Spinal cord (tissue), 10 donors: ENCODE measurements around the gene TUBB4B. TPM values are rescaled to one million over a fixed set of nuclear protein-coding genes. Genes with fewer than 3 reads are reported as not detected.
A peak's percentile ranks its signal among the peaks of the same experiment; 100 is the strongest.

Experiments used
- DNase-seq, 6 donors: peaks; one replicate each; pipeline versions ENCODE4 v3.0.0 to v3.0.0-alpha.2; 2013 to 2015; ENCODE audit warnings: low spot score in 6 of 6, low read depth in 4 of 6
- H3K27ac ChIP-seq: one replicate; pipeline ENCODE4 v1.5.1; 2013; ENCODE audit warnings: low read depth, low read length, control low read depth
- H3K27me3 ChIP-seq: one replicate; pipeline ENCODE4 v1.6.1; 2013; ENCODE audit warnings: low read length; ENCODE audit not compliant: control insufficient read depth, insufficient read depth
- H3K36me3 ChIP-seq: one replicate; pipeline ENCODE4 v1.6.1; 2013; ENCODE audit warnings: low read length; ENCODE audit not compliant: control insufficient read depth, insufficient read depth
- H3K4me1 ChIP-seq: one replicate; pipeline ENCODE4 v1.6.1; 2013; ENCODE audit warnings: low read length; ENCODE audit not compliant: control insufficient read depth, insufficient read depth
- H3K4me3 ChIP-seq: one replicate; pipeline ENCODE4 v1.5.1; 2013; ENCODE audit warnings: low read depth, low read length, control low read depth
- H3K9me3 ChIP-seq: one replicate; pipeline ENCODE4 v1.6.1; 2013; ENCODE audit warnings: low read length; ENCODE audit not compliant: control insufficient read depth, insufficient read depth
- WGBS: methylation state at CpG from one replicate; pipeline ENCODE4 v1.1.5; 2013; ENCODE audit warnings: missing lambda C conversion rate; ENCODE audit not compliant: insufficient coverage; 5-methylcytosine and 5-hydroxymethylcytosine counted together
- polyA plus RNA-seq, 2 donors: library from polyadenylated mRNA; unstranded; fragments of 120-200 nt; gene quantifications; one replicate each; pipeline ENCODE4 v1.2.1, GENCODE V29; 2013; ENCODE audit not compliant: insufficient read length in 2 of 2
- total RNA-seq, 2 donors: library from RNA; depleted of rRNA in 1 of 2; stranded (reverse); fragments of 120-200 nt in 1 of 2; fragments of >200 nt in 1 of 2; gene quantifications; one replicate each; pipeline versions ENCODE4 v1.2.3 to v1.2.4, GENCODE V29; 2013 to 2014
- donor health status: healthy.

The TUBB4B gene
- total and polyA plus RNA-seq, 4 donors = 152 to 441 (median 342) TPM

GRCh38 chr9:137224830-137225694, 16.0 kb upstream of the TUBB4B start, which contains the start of gene CYSRT1:
CYSRT1 (plus strand) TSS chr9:137225174; CDS start chr9:137225622, 448 bp downstream.
- H3K4me3 ChIP-seq = peak within 1 kb of the TSS; percentile 60
- no peak for DNase-seq
- H3K36me3 ChIP-seq = peaks cover 9% of the 10 kb centered on the region
- no peaks in the 10 kb centered on the region for H3K9me3 ChIP-seq
- no peaks in the 10 kb centered on the region for H3K27me3 ChIP-seq
- H3K4me1 ChIP-seq = peaks cover 38% of the 10 kb centered on the region
- H3K27ac ChIP-seq = no peak within 1 kb of the TSS
- 53% methylated on average over 18 of the region's 23 CpGs for WGBS

- H3K9me3 ChIP-seq = no peaks in the 10 kb centered on the region
- no peak for DNase-seq
- 81% methylated on average over 21 of the region's 21 CpGs for WGBS
- H3K4me1 ChIP-seq = peaks cover 35% of the 10 kb centered on the region
- H3K27me3 ChIP-seq = no peaks in the 10 kb centered on the region
- H3K36me3 ChIP-seq = peaks cover 2% of the 10 kb centered on the region
- no peak overlapping the region for H3K4me3 ChIP-seq
- no peak overlapping the region for H3K27ac ChIP-seq
Measured at GRCh38 chr9:137225699-137226331, 15.3 kb upstream of the TUBB4B start.

GRCh38 chr9:137226338-137227053, 14.6 kb upstream of the TUBB4B start:
- Histone ChIP-seq H3K9me3 (no peaks in the 10 kb centered on the region), H3K4me1 (peaks cover 30% of the 10 kb centered on the region), H3K27me3 (no peaks in the 10 kb centered on the region), H3K36me3 (no peaks in the 10 kb centered on the region), H3K27ac (no peak overlapping the region), H3K4me3 (no peak overlapping the region)
- no peak for DNase-seq
- WGBS = 80% methylated on average over 16 of the region's 18 CpGs

GRCh38 chr9:137227054-137227852, 13.8 kb upstream of the TUBB4B start, which contains the start of gene RNF224:
RNF224 (plus strand) TSS chr9:137227502; CDS start chr9:137228336, 834 bp downstream.
- no peak within 1 kb of the TSS for H3K4me3 ChIP-seq
- peaks cover 26% of the 10 kb centered on the region for H3K4me1 ChIP-seq
- no peaks in the 10 kb centered on the region for H3K27me3 ChIP-seq
- H3K27ac ChIP-seq = no peak within 1 kb of the TSS
- peak in 3 of 6 donors; percentile 45 to 87 (median 83) for DNase-seq
- H3K36me3 ChIP-seq = peaks cover 2% of the 10 kb centered on the region
- H3K9me3 ChIP-seq = no peaks in the 10 kb centered on the region
- 46% methylated on average over 25 of the region's 25 CpGs for WGBS

GRCh38 chr9:137227853-137228505, 13.1 kb upstream of the TUBB4B start:
- Histone ChIP-seq H3K27ac (no peak overlapping the region), H3K4me1 (peaks cover 19% of the 10 kb centered on the region), H3K9me3 (no peaks in the 10 kb centered on the region), H3K36me3 (peaks cover 4% of the 10 kb centered on the region), H3K27me3 (no peaks in the 10 kb centered on the region), H3K4me3 (no peak overlapping the region)
- WGBS = 57% methylated on average over 16 of the region's 18 CpGs
- DNase-seq = no peak

GRCh38 chr9:137228506-137228967, 12.6 kb upstream of the TUBB4B start:
- WGBS = 78% methylated on average over 29 of the region's 29 CpGs
- no peak overlapping the region for H3K27ac ChIP-seq
- DNase-seq = no peak
- H3K27me3 ChIP-seq = no peaks in the 10 kb centered on the region
- H3K4me3 ChIP-seq = no peak overlapping the region
- peaks cover 17% of the 10 kb centered on the region for H3K4me1 ChIP-seq
- H3K36me3 ChIP-seq = peaks cover 4% of the 10 kb centered on the region
- no peaks in the 10 kb centered on the region for H3K9me3 ChIP-seq

GRCh38 chr9:137228968-137229896, 11.9 kb upstream of the TUBB4B start:
- no peak for DNase-seq
- H3K9me3 ChIP-seq = no peaks in the 10 kb centered on the region
- H3K4me3 ChIP-seq = no peak overlapping the region
- peaks cover 10% of the 10 kb centered on the region for H3K4me1 ChIP-seq
- no peaks in the 10 kb centered on the region for H3K27me3 ChIP-seq
- H3K36me3 ChIP-seq = peaks cover 4% of the 10 kb centered on the region
- 69% methylated on average over 27 of the region's 27 CpGs for whole genome bisulfite sequencing
- H3K27ac ChIP-seq = no peak overlapping the region
